Measurements from ENCODE around the gene SMIM36. TPM values are rescaled to one million over a fixed set of nuclear protein-coding genes. Genes with fewer than 3 reads are reported as not detected.

The SMIM36 gene
- total and polyA plus RNA-seq, 10 of the 15 experiments (the other 5 are each of a cell fraction or from before 2014, with no cell fraction given): not detected

DNA sequence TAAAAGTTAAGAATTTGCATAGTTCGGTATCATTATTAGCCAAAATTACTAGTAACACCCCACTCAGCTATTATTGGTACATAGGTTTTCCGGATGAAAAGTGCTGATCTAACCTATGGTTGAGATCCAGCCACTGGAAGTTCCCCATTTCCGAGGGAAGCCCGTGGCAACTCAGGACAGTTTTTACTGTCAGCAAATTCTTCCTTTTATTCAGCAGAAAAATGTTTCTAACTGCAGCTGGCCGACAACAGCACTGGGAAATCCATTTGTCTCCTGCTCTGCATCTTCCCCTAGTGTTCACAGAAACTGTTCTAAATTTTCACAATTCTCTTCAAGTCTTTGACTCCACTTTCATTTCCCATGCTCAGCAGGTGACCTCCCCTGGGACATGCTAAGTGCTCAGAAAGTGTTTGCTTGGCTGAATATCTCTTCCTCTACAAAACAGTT is 74.1 kb downstream of the SMIM36 start:
- Histone ChIP-seq H3K36me3 (ENCODE audit: control insufficient read depth in 2 of 2, insufficient read depth in 2 of 2, low read length in 1 of 2) (no peaks in the 10 kb centered on the region), H3K9me3 (replicated peaks; ENCODE audit: control insufficient read depth, insufficient read depth, low read length) (no peaks in the 10 kb centered on the region), H2AFZ (ENCODE audit: control insufficient read depth, low read depth, low read length) (no peak overlapping the region; the same call in 1 of the 2 replicates), H4K20me1 (ENCODE audit: control insufficient read depth, insufficient read depth) (no peaks in the 10 kb centered on the region), H3K9ac (ENCODE audit: control insufficient read depth, insufficient read depth, low read length) (peak overlapping the region; percentile 25; the same call in 1 of the 2 replicates), H3K4me3 (peak overlapping the region; percentile 36), H3K79me2 (ENCODE audit: control insufficient read depth, insufficient read depth, low read length) (no peaks in the 10 kb centered on the region), H3K27me3 (replicated peaks in 1 of 2; ENCODE audit: control insufficient read depth in 2 of 2, insufficient read depth in 2 of 2, low read length in 1 of 2) (no peaks in the 10 kb centered on the region), H3K27ac (ENCODE audit: control insufficient read depth, insufficient read depth) (peak overlapping the region; percentile 72), H3K4me1 (ENCODE audit: control insufficient read depth, insufficient read depth, low read length) (peaks cover 23% of the 10 kb centered on the region), H3K4me2 (ENCODE audit: control insufficient read depth, insufficient read depth) (peak overlapping the region; percentile 86)
- in situ Hi-C loops (cut with MboI): no loop called here
- FAIRE-seq: peak; percentile 92
- BruUV-seq (replicated peaks): no TSS peak
- ChIA-PET SMC1A (ENCODE audit: uncharacterized antibody, unreplicated experiment) (interaction anchor here (0.7 to 17.7 kb wide), 11 partner anchors 9 to 89 kb away, joined by 3 to 359 read pairs (median 4); partner anchors contain the start of gene MMD), CTCF (interaction anchor here (0.6 to 1.9 kb wide), 7 partner anchors 12 to 81 kb away, joined by 3 to 9 read pairs (median 5); partner anchors contain the start of gene MMD), POLR2A (interaction anchor here (0.7 to 6.6 kb wide), 5 partner anchors 9 to 16 kb away, joined by 3 to 106 read pairs (median 6); partner anchors contain the start of gene MMD), RAD21 (ENCODE audit: unreplicated experiment) (interaction anchor here (1.0 to 6.4 kb wide), 6 partner anchors 9 to 77 kb away, joined by 4 to 99 read pairs (median 10); partner anchors contain the start of gene MMD)
- 0% methylated on average over 5 of the region's 5 CpGs for WGBS (ENCODE audit: insufficient coverage, insufficient replicate concordance, low lambda C conversion rate, missing lambda C conversion rate)
- intact Hi-C loops (cut with micrococcal nuclease; ENCODE audit: unreplicated experiment): loop anchor here (1.0 to 5.0 kb wide), 4 partner anchors 10 to 75 kb away; partner anchors contain the start of gene SMIM36
- DNase-seq (ENCODE audit: low read depth, low spot score): peak; percentile 93
- ATAC-seq: peak; percentile 71
- TF ChIP-seq, protein P1, sequence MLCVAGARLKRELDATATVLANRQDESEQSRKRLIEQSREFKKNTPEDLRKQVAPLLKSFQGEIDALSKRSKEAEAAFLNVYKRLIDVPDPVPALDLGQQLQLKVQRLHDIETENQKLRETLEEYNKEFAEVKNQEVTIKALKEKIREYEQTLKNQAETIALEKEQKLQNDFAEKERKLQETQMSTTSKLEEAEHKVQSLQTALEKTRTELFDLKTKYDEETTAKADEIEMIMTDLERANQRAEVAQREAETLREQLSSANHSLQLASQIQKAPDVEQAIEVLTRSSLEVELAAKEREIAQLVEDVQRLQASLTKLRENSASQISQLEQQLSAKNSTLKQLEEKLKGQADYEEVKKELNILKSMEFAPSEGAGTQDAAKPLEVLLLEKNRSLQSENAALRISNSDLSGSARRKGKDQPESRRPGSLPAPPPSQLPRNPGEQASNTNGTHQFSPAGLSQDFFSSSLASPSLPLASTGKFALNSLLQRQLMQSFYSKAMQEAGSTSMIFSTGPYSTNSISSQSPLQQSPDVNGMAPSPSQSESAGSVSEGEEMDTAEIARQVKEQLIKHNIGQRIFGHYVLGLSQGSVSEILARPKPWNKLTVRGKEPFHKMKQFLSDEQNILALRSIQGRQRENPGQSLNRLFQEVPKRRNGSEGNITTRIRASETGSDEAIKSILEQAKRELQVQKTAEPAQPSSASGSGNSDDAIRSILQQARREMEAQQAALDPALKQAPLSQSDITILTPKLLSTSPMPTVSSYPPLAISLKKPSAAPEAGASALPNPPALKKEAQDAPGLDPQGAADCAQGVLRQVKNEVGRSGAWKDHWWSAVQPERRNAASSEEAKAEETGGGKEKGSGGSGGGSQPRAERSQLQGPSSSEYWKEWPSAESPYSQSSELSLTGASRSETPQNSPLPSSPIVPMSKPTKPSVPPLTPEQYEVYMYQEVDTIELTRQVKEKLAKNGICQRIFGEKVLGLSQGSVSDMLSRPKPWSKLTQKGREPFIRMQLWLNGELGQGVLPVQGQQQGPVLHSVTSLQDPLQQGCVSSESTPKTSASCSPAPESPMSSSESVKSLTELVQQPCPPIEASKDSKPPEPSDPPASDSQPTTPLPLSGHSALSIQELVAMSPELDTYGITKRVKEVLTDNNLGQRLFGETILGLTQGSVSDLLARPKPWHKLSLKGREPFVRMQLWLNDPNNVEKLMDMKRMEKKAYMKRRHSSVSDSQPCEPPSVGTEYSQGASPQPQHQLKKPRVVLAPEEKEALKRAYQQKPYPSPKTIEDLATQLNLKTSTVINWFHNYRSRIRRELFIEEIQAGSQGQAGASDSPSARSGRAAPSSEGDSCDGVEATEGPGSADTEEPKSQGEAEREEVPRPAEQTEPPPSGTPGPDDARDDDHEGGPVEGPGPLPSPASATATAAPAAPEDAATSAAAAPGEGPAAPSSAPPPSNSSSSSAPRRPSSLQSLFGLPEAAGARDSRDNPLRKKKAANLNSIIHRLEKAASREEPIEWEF (IDR thresholded peaks at IDR 0.05; ENCODE audit: insufficient replicate concordance, low read depth, low read length): peak; percentile 77
- TF ChIP-seq, protein P2, sequence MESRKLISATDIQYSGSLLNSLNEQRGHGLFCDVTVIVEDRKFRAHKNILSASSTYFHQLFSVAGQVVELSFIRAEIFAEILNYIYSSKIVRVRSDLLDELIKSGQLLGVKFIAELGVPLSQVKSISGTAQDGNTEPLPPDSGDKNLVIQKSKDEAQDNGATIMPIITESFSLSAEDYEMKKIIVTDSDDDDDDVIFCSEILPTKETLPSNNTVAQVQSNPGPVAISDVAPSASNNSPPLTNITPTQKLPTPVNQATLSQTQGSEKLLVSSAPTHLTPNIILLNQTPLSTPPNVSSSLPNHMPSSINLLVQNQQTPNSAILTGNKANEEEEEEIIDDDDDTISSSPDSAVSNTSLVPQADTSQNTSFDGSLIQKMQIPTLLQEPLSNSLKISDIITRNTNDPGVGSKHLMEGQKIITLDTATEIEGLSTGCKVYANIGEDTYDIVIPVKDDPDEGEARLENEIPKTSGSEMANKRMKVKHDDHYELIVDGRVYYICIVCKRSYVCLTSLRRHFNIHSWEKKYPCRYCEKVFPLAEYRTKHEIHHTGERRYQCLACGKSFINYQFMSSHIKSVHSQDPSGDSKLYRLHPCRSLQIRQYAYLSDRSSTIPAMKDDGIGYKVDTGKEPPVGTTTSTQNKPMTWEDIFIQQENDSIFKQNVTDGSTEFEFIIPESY (IDR thresholded peaks at IDR 0.05): no peak
- TF ChIP-seq POU2F2 (IDR thresholded peaks at IDR 0.05; ENCODE audit: borderline replicate concordance, low read depth, low read length): no peak; the same call in 2 of the 3 replicates
- TF ChIP-seq, protein P3, sequence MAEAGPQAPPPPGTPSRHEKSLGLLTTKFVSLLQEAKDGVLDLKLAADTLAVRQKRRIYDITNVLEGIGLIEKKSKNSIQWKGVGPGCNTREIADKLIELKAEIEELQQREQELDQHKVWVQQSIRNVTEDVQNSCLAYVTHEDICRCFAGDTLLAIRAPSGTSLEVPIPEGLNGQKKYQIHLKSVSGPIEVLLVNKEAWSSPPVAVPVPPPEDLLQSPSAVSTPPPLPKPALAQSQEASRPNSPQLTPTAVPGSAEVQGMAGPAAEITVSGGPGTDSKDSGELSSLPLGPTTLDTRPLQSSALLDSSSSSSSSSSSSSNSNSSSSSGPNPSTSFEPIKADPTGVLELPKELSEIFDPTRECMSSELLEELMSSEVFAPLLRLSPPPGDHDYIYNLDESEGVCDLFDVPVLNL (IDR thresholded peaks at IDR 0.05; ENCODE audit: low read depth, low read length): no peak
- TF ChIP-seq MYB (IDR thresholded peaks at IDR 0.05; ENCODE audit: borderline replicate concordance, low read depth, low read length): no peak
- peak; percentile 72 for TF ChIP-seq RAD51 (IDR thresholded peaks at IDR 0.05)
- TF ChIP-seq NBN (IDR thresholded peaks at IDR 0.05): peak; percentile 64; the same call in 1 of the 2 replicates
- no peak for TF ChIP-seq GABPA (IDR thresholded peaks at IDR 0.05; ENCODE audit: low read depth)
- TF ChIP-seq YY1 (IDR thresholded peaks at IDR 0.05; ENCODE audit: low read depth, low read length): no peak
- TF ChIP-seq MYC (IDR thresholded peaks at IDR 0.05; ENCODE audit: insufficient read depth, insufficient read length, insufficient replicate concordance, low read length, severe bottlenecking): no peak
